ENCODE measurements around the gene FAM171A1. TPM values are rescaled to one million over a fixed set of nuclear protein-coding genes. Genes with fewer than 3 reads are reported as not detected.
"Not testable (repeated sequence)": the region's sequence is repeated elsewhere in the genome, so short reads cannot be mapped to it uniquely, and the experiment has no call there.

The FAM171A1 gene
- total RNA-seq, 1 experiment from 2014 or later: 46.5 TPM

- no peak for DNase-seq (ENCODE audit: low spot score)
- Histone ChIP-seq H3K9me3 (ENCODE audit: low read depth, low read length, poor library complexity, severe bottlenecking) (no peaks in the 10 kb centered on the region), H3K36me3 (ENCODE audit: insufficient read depth, low read length, poor library complexity, severe bottlenecking) (no peaks in the 10 kb centered on the region), H3K4me3 (ENCODE audit: low read depth, low read length, poor library complexity, severe bottlenecking) (no peak overlapping the region), H3K4me1 (ENCODE audit: insufficient read depth, low read length, poor library complexity, severe bottlenecking) (no peaks in the 10 kb centered on the region), H3K27ac (ENCODE audit: low read depth, low read length, poor library complexity, severe bottlenecking) (no peak overlapping the region), H3K27me3 (replicated peaks; ENCODE audit: insufficient read depth, low read depth, low read length, poor library complexity) (no peaks in the 10 kb centered on the region)
- BruUV-seq (replicated peaks): no TSS peak
- ChIA-PET CTCF (no interaction called here), POLR2A (ENCODE audit: low non-redundant PET) (no interaction called here)
- intact Hi-C loops (cut with micrococcal nuclease; ENCODE audit: unreplicated experiment): no loop called here
- TF ChIP-seq CTCF (conservative IDR thresholded peaks at IDR 0.05; ENCODE audit: low read depth, low read length) (no peak), EZH2 (IDR thresholded peaks at IDR 0.05; ENCODE audit: borderline replicate concordance, low read depth, low read length, poor library complexity, severe bottlenecking) (no peak)
These were observed 34.2 kb upstream of the FAM171A1 start for GRCh38 chr10:15405319-15405718.

DNA sequence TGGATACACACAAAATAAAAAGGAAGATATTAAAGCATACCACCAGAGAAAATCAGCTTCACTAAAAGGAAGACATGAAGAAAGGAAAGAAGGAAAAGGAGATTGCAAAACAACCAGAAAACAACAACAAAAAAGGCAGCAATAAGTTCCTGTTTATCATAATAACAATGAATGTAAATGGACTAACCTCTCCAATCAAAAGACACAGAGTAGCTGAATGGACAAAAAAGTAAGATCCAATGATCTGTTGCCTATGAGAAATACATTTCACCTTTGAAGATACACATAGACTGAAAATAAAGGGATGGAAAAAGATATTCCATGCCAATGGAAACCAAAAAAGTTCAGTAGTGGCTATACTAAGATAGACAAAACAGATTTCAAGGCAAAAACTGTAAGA, 30.3 kb upstream of the FAM171A1 start:
- intact Hi-C loops (cut with micrococcal nuclease; ENCODE audit: unreplicated experiment): no loop called here
- H3K9me3 ChIP-seq (ENCODE audit: low read depth, low read length, poor library complexity, severe bottlenecking): no peaks in the 10 kb centered on the region
- H3K4me3 ChIP-seq (ENCODE audit: low read depth, low read length, poor library complexity, severe bottlenecking): no peak overlapping the region
- no peaks in the 10 kb centered on the region for H3K27me3 ChIP-seq (replicated peaks; ENCODE audit: insufficient read depth, low read depth, low read length, poor library complexity)
- no peaks in the 10 kb centered on the region for H3K36me3 ChIP-seq (ENCODE audit: insufficient read depth, low read length, poor library complexity, severe bottlenecking)
- no peak for DNase-seq (ENCODE audit: low spot score)
- no peak overlapping the region for H3K27ac ChIP-seq (ENCODE audit: low read depth, low read length, poor library complexity, severe bottlenecking)
- ChIA-PET POLR2A (ENCODE audit: low non-redundant PET) (no interaction called here), CTCF (no interaction called here)
- no peaks in the 10 kb centered on the region for H3K4me1 ChIP-seq (ENCODE audit: insufficient read depth, low read length, poor library complexity, severe bottlenecking)
- TF ChIP-seq CTCF (conservative IDR thresholded peaks at IDR 0.05; ENCODE audit: low read depth, low read length): no peak
- TF ChIP-seq EZH2 (IDR thresholded peaks at IDR 0.05; ENCODE audit: borderline replicate concordance, low read depth, low read length, poor library complexity, severe bottlenecking): no peak
- no TSS peak for BruUV-seq (replicated peaks)

- intact Hi-C loops (cut with micrococcal nuclease; ENCODE audit: unreplicated experiment); POLR2A ChIA-PET (ENCODE audit: low non-redundant PET): not testable (repeated sequence)
These were observed 29.4 kb upstream of the FAM171A1 start for GRCh38 chr10:15400461-15400860.

GRCh38 chr10:15399060-15399661, 28.1 kb upstream of the FAM171A1 start:
- H3K27me3 ChIP-seq (replicated peaks; ENCODE audit: insufficient read depth, low read depth, low read length, poor library complexity): no peaks in the 10 kb centered on the region
- H3K9me3 ChIP-seq (ENCODE audit: low read depth, low read length, poor library complexity, severe bottlenecking): no peaks in the 10 kb centered on the region
- ChIA-PET POLR2A (ENCODE audit: low non-redundant PET) (no interaction called here), CTCF (no interaction called here)
- DNase-seq (ENCODE audit: low spot score): no peak
- H3K27ac ChIP-seq (ENCODE audit: low read depth, low read length, poor library complexity, severe bottlenecking): no peak overlapping the region
- no TSS peak for BruUV-seq (replicated peaks)
- no peak overlapping the region for H3K4me3 ChIP-seq (ENCODE audit: low read depth, low read length, poor library complexity, severe bottlenecking)
- intact Hi-C loops (cut with micrococcal nuclease; ENCODE audit: unreplicated experiment): no loop called here
- TF ChIP-seq EZH2 (IDR thresholded peaks at IDR 0.05; ENCODE audit: borderline replicate concordance, low read depth, low read length, poor library complexity, severe bottlenecking): no peak
- no peak for TF ChIP-seq CTCF (conservative IDR thresholded peaks at IDR 0.05; ENCODE audit: low read depth, low read length)
- H3K36me3 ChIP-seq (ENCODE audit: insufficient read depth, low read length, poor library complexity, severe bottlenecking): no peaks in the 10 kb centered on the region
- no peaks in the 10 kb centered on the region for H3K4me1 ChIP-seq (ENCODE audit: insufficient read depth, low read length, poor library complexity, severe bottlenecking)

More at GRCh38 chr10:15400461-15400860, 29.4 kb upstream of the FAM171A1 start:
- CTCF ChIA-PET; DNase-seq (ENCODE audit: low spot score); H3K27me3 ChIP-seq (replicated peaks; ENCODE audit: insufficient read depth, low read depth, low read length, poor library complexity); H3K36me3 ChIP-seq (ENCODE audit: insufficient read depth, low read length, poor library complexity, severe bottlenecking); BruUV-seq (replicated peaks); H3K4me3 ChIP-seq (ENCODE audit: low read depth, low read length, poor library complexity, severe bottlenecking); H3K27ac ChIP-seq (ENCODE audit: low read depth, low read length, poor library complexity, severe bottlenecking); H3K4me1 ChIP-seq (ENCODE audit: insufficient read depth, low read length, poor library complexity, severe bottlenecking); H3K9me3 ChIP-seq (ENCODE audit: low read depth, low read length, poor library complexity, severe bottlenecking): not testable (repeated sequence)
